ENCODE measurements around the gene ANO9. TPM values are rescaled to one million over a fixed set of nuclear protein-coding genes. Genes with fewer than 3 reads are reported as not detected.

The ANO9 gene
- total RNA-seq, 4 donors from 2014 or later = 0.79 to 3.6 (median 3.1) TPM

DNA sequence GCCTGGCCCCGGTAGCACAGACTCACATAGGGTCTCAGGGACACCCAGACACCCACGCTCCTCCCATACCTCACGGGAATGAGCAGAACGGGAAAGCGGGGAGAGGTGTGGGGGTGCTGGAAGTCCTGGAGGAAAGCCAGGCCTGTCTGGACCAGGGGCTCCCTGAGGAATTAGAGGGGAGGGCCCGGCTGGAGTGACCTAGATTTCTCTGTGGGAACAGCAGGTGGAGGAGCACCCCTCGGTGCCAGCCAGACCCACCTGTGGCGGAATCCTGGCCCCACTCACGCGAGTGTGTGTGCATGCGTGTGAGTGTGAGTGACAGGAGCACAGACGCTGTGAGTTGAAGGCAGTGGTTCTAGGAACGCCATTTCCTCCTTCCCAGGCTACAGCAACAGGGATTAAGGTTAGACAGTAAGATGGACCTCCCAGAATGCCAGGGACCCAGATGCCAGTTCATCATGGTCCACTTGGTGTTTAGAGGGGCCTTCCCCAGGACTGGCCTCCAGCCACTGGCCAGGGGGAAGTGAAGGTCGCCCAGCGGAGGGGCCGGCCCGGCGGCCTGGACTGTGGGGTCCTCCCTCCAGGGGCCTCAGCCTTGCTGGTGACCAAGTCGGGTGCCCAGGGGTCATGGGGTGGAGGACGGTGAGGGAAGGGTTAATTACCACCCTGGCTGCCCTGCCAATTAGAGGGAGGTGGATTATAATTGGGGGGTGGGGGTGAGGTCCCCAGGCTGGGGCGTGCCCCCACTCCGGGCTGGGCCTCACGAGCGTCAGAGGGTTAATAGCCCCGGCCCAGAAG is 46.8 kb downstream of the ANO9 start:
- TF ChIP-seq, protein P1, sequence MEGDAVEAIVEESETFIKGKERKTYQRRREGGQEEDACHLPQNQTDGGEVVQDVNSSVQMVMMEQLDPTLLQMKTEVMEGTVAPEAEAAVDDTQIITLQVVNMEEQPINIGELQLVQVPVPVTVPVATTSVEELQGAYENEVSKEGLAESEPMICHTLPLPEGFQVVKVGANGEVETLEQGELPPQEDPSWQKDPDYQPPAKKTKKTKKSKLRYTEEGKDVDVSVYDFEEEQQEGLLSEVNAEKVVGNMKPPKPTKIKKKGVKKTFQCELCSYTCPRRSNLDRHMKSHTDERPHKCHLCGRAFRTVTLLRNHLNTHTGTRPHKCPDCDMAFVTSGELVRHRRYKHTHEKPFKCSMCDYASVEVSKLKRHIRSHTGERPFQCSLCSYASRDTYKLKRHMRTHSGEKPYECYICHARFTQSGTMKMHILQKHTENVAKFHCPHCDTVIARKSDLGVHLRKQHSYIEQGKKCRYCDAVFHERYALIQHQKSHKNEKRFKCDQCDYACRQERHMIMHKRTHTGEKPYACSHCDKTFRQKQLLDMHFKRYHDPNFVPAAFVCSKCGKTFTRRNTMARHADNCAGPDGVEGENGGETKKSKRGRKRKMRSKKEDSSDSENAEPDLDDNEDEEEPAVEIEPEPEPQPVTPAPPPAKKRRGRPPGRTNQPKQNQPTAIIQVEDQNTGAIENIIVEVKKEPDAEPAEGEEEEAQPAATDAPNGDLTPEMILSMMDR (IDR thresholded peaks at IDR 0.05) = no peak
- DNase-seq (ENCODE audit: low spot score) (no peak), ATAC-seq (ENCODE audit: low FRiP score) (no peak)

DNA sequence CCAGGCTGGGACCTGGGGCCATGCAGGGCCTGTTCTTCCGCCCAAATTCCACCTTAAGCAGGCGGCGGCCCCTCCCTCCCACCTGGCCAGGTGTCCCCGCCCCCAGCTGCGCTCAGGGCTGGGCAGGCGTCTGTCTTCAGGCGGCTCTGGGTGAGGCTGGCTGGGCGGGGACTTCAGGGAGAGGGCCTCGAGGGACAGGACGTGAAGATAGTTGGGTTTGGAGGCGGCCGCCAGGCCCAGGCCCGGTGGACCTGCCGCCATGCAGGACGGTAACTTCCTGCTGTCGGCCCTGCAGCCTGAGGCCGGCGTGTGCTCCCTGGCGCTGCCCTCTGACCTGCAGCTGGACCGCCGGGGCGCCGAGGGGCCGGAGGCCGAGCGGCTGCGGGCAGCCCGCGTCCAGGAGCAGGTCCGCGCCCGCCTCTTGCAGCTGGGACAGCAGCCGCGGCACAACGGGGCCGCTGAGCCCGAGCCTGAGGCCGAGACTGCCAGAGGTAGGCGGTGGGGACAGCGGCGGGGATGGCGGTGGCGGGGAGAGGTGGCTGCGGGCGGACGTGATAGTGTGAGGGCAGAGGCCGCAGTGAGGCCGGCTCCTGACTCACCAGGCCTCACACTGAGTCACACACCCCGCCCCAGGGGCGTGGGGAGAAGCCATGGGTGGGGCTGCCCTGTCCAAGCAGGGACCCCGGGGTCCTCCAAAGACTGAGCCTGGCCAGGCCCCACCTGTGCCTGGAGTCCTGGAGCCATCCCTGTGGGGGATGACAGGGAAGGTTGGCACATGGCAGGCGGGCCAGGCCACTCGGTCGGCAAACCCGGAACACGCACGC is 47.6 kb downstream of the ANO9 start, which contains the start of gene PKP3:
Gene PKP3 (plus strand): TSS at position 176 of the 824 bp plus-strand sequence. CDS start 84 bp downstream, at position 260.
- TF ChIP-seq, protein P1 (IDR thresholded peaks at IDR 0.05) = no peak
- ATAC-seq (ENCODE audit: low FRiP score) = peak; percentile 23
- DNase-seq (ENCODE audit: low spot score) = no peak

DNA sequence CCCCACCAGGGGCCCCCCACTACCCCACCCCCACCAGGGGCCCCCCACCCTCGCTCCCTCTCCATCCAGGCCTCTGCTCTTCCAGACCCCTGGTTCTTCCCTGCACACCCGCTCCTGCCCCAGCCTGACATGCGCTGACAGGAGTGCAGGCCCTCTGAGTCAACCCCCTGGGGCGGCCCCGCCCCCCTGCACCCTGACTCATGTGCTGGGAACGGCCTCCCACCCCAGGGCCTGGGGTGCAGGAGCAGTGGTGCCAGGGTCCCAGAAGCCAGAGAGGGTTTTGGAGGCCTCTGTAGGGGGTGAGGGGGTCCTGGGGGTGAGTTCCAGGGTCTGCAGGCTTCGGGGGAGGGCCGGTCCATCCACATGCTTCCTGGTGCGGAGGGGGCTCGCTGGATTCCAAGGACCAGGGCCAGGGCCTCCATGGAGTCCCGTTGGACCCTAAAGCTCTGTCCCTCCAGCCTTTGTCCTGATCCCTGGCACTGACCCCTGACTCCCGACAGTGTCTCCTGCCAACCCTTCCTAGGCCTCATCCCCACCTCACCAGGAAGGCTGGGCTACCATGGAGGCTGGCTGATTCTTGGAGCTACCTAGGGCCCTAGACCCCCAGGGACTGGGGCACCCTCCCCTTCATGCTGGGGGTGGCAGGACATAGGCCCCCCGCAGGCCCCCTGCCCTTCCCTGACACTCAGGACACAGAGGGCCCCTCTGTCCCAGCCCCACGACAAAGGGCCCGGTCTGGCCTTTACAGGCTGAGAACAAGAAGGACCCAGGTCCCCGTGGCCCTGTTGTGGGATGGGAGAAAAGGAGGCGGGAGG is 48.4 kb downstream of the ANO9 start:
- TF ChIP-seq, protein P1 (IDR thresholded peaks at IDR 0.05) = no peak
- DNase-seq (ENCODE audit: low spot score) (no peak), ATAC-seq (ENCODE audit: low FRiP score) (peak; percentile 55)

DNA sequence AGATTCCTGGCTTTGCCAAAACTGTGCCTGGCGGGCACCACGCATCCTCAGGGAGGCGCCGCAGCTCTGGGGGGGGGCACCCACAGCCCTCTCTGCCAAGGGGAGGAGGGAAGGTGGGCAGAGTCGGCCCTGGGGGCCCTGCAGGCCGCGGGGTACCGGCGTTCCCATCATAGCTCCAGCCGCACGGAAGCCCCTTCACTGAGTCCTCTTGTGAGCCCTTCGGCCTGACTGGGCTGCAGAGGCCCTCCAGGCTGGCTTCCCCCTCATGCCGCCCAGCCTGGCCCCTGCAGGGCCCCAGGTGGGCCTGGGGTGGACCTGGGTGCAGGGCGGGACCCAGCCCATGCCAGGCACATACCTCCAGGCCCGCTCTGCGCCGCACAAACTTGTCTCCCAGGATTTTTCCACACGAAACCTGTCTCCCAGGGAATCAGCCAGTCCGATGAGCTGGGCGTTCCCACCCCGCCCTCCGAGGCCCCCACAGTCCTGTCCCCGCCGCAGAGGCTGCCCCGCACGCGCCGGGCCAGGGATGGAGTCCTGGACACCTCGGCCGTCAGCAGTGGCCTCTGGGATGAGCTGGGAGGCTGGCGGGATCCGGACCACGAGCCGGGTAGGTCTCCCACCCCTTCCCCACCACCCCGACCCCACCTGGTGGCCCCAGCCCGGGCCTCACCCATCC is 49.6 kb downstream of the ANO9 start:
- TF ChIP-seq, protein P1 (IDR thresholded peaks at IDR 0.05) = no peak
- ATAC-seq (ENCODE audit: low FRiP score) (no peak), DNase-seq (ENCODE audit: low spot score) (no peak)

GRCh38 chr11:391117-392017 is 50.4 kb downstream of the ANO9 start:
- no peak for ATAC-seq (ENCODE audit: low FRiP score)
- TF ChIP-seq, protein P1 (IDR thresholded peaks at IDR 0.05) = no peak
- no peak for DNase-seq (ENCODE audit: low spot score)
